ENCODE measurements around the gene ACAP3. TPM values are rescaled to one million over a fixed set of nuclear protein-coding genes. Genes with fewer than 3 reads are reported as not detected.
A peak's percentile ranks its signal among the peaks of the same experiment; 100 is the strongest.

Gene ACAP3
- total RNA-seq, 1 donor from 2014 or later: 34.0 TPM

- TF ChIP-seq CTCF (IDR thresholded peaks at IDR 0.05; ENCODE audit: insufficient read depth, low read length, severe bottlenecking): no peak
- no peak for FAIRE-seq
- Histone ChIP-seq H3K4me3 (ENCODE audit: low read depth, low read length) (no peak overlapping the region), H3K36me3 (ENCODE audit: control insufficient read depth, insufficient read depth, low read length) (peaks cover 16% of the 10 kb centered on the region), H3K27me3 (ENCODE audit: control insufficient read depth, insufficient read depth, low read length) (no peaks in the 10 kb centered on the region)
- DNase-seq (ENCODE audit: low read depth): no peak
Observed at GRCh38 chr1:1333551-1334241, 26.0 kb upstream of the ACAP3 start.

GRCh38 chr1:1332774-1333480 is 25.2 kb upstream of the ACAP3 start:
- DNase-seq (ENCODE audit: low read depth) (peak; percentile 49), FAIRE-seq (no peak)
- no peak for TF ChIP-seq CTCF (IDR thresholded peaks at IDR 0.05; ENCODE audit: insufficient read depth, low read length, severe bottlenecking)
- Histone ChIP-seq H3K36me3 (ENCODE audit: control insufficient read depth, insufficient read depth, low read length) (peaks cover 12% of the 10 kb centered on the region), H3K27me3 (ENCODE audit: control insufficient read depth, insufficient read depth, low read length) (no peaks in the 10 kb centered on the region), H3K4me3 (ENCODE audit: low read depth, low read length) (no peak overlapping the region)

- no peaks in the 10 kb centered on the region for H3K27me3 ChIP-seq (ENCODE audit: control insufficient read depth, insufficient read depth, low read length)
- TF ChIP-seq CTCF (IDR thresholded peaks at IDR 0.05; ENCODE audit: insufficient read depth, low read length, severe bottlenecking): no peak
- no peak overlapping the region for H3K4me3 ChIP-seq (ENCODE audit: low read depth, low read length)
- no peak for FAIRE-seq
- no peak for DNase-seq (ENCODE audit: low read depth)
- H3K36me3 ChIP-seq (ENCODE audit: control insufficient read depth, insufficient read depth, low read length): peaks cover 11% of the 10 kb centered on the region
Observed at GRCh38 chr1:1332031-1332755, 24.5 kb upstream of the ACAP3 start.

- Histone ChIP-seq H3K27me3 (ENCODE audit: control insufficient read depth, insufficient read depth, low read length) (no peaks in the 10 kb centered on the region), H3K36me3 (ENCODE audit: control insufficient read depth, insufficient read depth, low read length) (peaks cover 9% of the 10 kb centered on the region), H3K4me3 (ENCODE audit: low read depth, low read length) (no peak within 1 kb of the TSS)
- no peak for DNase-seq (ENCODE audit: low read depth)
- no peak for TF ChIP-seq CTCF (IDR thresholded peaks at IDR 0.05; ENCODE audit: insufficient read depth, low read length, severe bottlenecking)
- no peak for FAIRE-seq
Observed at GRCh38 chr1:1331068-1331965, 23.6 kb upstream of the ACAP3 start, which contains the start of gene TAS1R3. TSS of gene TAS1R3 (plus strand) at chr1:1331280. CDS start at chr1:1331346, 66 bp downstream.

- TF ChIP-seq CTCF (IDR thresholded peaks at IDR 0.05; ENCODE audit: insufficient read depth, low read length, severe bottlenecking): no peak
- H3K27me3 ChIP-seq (ENCODE audit: control insufficient read depth, insufficient read depth, low read length): no peaks in the 10 kb centered on the region
- peaks cover 9% of the 10 kb centered on the region for H3K36me3 ChIP-seq (ENCODE audit: control insufficient read depth, insufficient read depth, low read length)
- no peak for FAIRE-seq
- no peak overlapping the region for H3K4me3 ChIP-seq (ENCODE audit: low read depth, low read length)
- DNase-seq (ENCODE audit: low read depth): no peak
Observed at GRCh38 chr1:1330366-1331067, 22.8 kb upstream of the ACAP3 start.
